ENCODE measurements around the gene PLCL2.

The PLCL2 gene

GRCh38 chr3:17052363-17052762, 167.6 kb downstream of the PLCL2 start:
- no peaks in the 10 kb centered on the region for H3K27me3 Mint-ChIP-seq
- no peak overlapping the region for H3K27ac Mint-ChIP-seq
- H3K9me3 Mint-ChIP-seq (ENCODE audit: low read depth): peaks cover 22% of the 10 kb centered on the region
- H3K4me1 Mint-ChIP-seq (ENCODE audit: low read depth): peaks cover 18% of the 10 kb centered on the region
- H3K4me3 Mint-ChIP-seq: no peak overlapping the region
- peaks cover 53% of the 10 kb centered on the region for H3K36me3 Mint-ChIP-seq

GRCh38 chr3:17054301-17054981, 169.7 kb downstream of the PLCL2 start:
- H3K4me1 Mint-ChIP-seq (ENCODE audit: low read depth): peaks cover 15% of the 10 kb centered on the region
- H3K36me3 Mint-ChIP-seq: peaks cover 49% of the 10 kb centered on the region
- no peak overlapping the region for H3K4me3 Mint-ChIP-seq
- no peaks in the 10 kb centered on the region for H3K27me3 Mint-ChIP-seq
- peaks cover 13% of the 10 kb centered on the region for H3K9me3 Mint-ChIP-seq (ENCODE audit: low read depth)
- H3K27ac Mint-ChIP-seq: peak overlapping the region; percentile 5

- H3K36me3 Mint-ChIP-seq: peaks cover 51% of the 10 kb centered on the region
- peak overlapping the region; percentile 11 for H3K27ac Mint-ChIP-seq
- H3K4me1 Mint-ChIP-seq (ENCODE audit: low read depth): peaks cover 15% of the 10 kb centered on the region
- H3K27me3 Mint-ChIP-seq: no peaks in the 10 kb centered on the region
- H3K9me3 Mint-ChIP-seq (ENCODE audit: low read depth): peaks cover 13% of the 10 kb centered on the region
- no peak overlapping the region for H3K4me3 Mint-ChIP-seq
Measured at GRCh38 chr3:17054982-17055343, 170.2 kb downstream of the PLCL2 start.

- H3K9me3 Mint-ChIP-seq (ENCODE audit: low read depth): peaks cover 10% of the 10 kb centered on the region
- H3K4me1 Mint-ChIP-seq (ENCODE audit: low read depth): peaks cover 15% of the 10 kb centered on the region
- no peaks in the 10 kb centered on the region for H3K27me3 Mint-ChIP-seq
- no peak overlapping the region for H3K4me3 Mint-ChIP-seq
- H3K27ac Mint-ChIP-seq: peak overlapping the region; percentile 34
- H3K36me3 Mint-ChIP-seq: peaks cover 45% of the 10 kb centered on the region
Measured at GRCh38 chr3:17055374-17056276, 170.9 kb downstream of the PLCL2 start.

GRCh38 chr3:17057321-17057720, 172.6 kb downstream of the PLCL2 start:
- peaks cover 7% of the 10 kb centered on the region for H3K9me3 Mint-ChIP-seq (ENCODE audit: low read depth)
- peaks cover 35% of the 10 kb centered on the region for H3K36me3 Mint-ChIP-seq
- no peaks in the 10 kb centered on the region for H3K27me3 Mint-ChIP-seq
- no peak overlapping the region for H3K27ac Mint-ChIP-seq
- no peak overlapping the region for H3K4me3 Mint-ChIP-seq
- H3K4me1 Mint-ChIP-seq (ENCODE audit: low read depth): peaks cover 15% of the 10 kb centered on the region

- Mint-ChIP-seq H3K36me3 (peaks cover 24% of the 10 kb centered on the region), H3K4me1 (ENCODE audit: low read depth) (peaks cover 10% of the 10 kb centered on the region), H3K9me3 (ENCODE audit: low read depth) (no peaks in the 10 kb centered on the region), H3K27me3 (no peaks in the 10 kb centered on the region), H3K27ac (no peak overlapping the region), H3K4me3 (no peak overlapping the region)
Measured at GRCh38 chr3:17059989-17060550, 175.3 kb downstream of the PLCL2 start.

GRCh38 chr3:17061005-17061404, 176.2 kb downstream of the PLCL2 start:
- Mint-ChIP-seq H3K27ac (no peak overlapping the region), H3K9me3 (ENCODE audit: low read depth) (no peaks in the 10 kb centered on the region), H3K36me3 (peaks cover 24% of the 10 kb centered on the region), H3K4me3 (no peak overlapping the region), H3K27me3 (no peaks in the 10 kb centered on the region), H3K4me1 (ENCODE audit: low read depth) (peaks cover 10% of the 10 kb centered on the region)

- H3K36me3 Mint-ChIP-seq: peaks cover 24% of the 10 kb centered on the region
Measured at GRCh38 chr3:17062736-17063135, 178.0 kb downstream of the PLCL2 start.

GRCh38 chr3:17063596-17063995, 178.8 kb downstream of the PLCL2 start:
- H3K4me3 Mint-ChIP-seq: no peak overlapping the region
- no peaks in the 10 kb centered on the region for H3K27me3 Mint-ChIP-seq
- H3K36me3 Mint-ChIP-seq: peaks cover 25% of the 10 kb centered on the region
- peaks cover 11% of the 10 kb centered on the region for H3K4me1 Mint-ChIP-seq (ENCODE audit: low read depth)
- H3K27ac Mint-ChIP-seq: peak overlapping the region; percentile 41
- no peaks in the 10 kb centered on the region for H3K9me3 Mint-ChIP-seq (ENCODE audit: low read depth)

More at GRCh38 chr3:17062736-17063135, 178.0 kb downstream of the PLCL2 start:
- Mint-ChIP-seq H3K4me1 (ENCODE audit: low read depth) (peaks cover 11% of the 10 kb centered on the region), H3K27ac (no peak overlapping the region), H3K9me3 (ENCODE audit: low read depth) (no peaks in the 10 kb centered on the region), H3K27me3 (no peaks in the 10 kb centered on the region), H3K4me3 (no peak overlapping the region)

- Mint-ChIP-seq H3K4me3 (no peak overlapping the region), H3K36me3 (peaks cover 30% of the 10 kb centered on the region), H3K27ac (peak overlapping the region; percentile 29), H3K4me1 (ENCODE audit: low read depth) (peaks cover 22% of the 10 kb centered on the region), H3K9me3 (ENCODE audit: low read depth) (no peaks in the 10 kb centered on the region), H3K27me3 (no peaks in the 10 kb centered on the region)
Measured at GRCh38 chr3:17065315-17065714, 180.6 kb downstream of the PLCL2 start.

- H3K27ac Mint-ChIP-seq: no peak overlapping the region
- no peaks in the 10 kb centered on the region for H3K9me3 Mint-ChIP-seq (ENCODE audit: low read depth)
- peaks cover 33% of the 10 kb centered on the region for H3K36me3 Mint-ChIP-seq
- H3K4me1 Mint-ChIP-seq (ENCODE audit: low read depth): peaks cover 26% of the 10 kb centered on the region
- no peaks in the 10 kb centered on the region for H3K27me3 Mint-ChIP-seq
- no peak overlapping the region for H3K4me3 Mint-ChIP-seq
Measured at GRCh38 chr3:17065881-17066280, 181.1 kb downstream of the PLCL2 start.

- H3K4me3 Mint-ChIP-seq: no peak overlapping the region
- no peaks in the 10 kb centered on the region for H3K27me3 Mint-ChIP-seq
- H3K9me3 Mint-ChIP-seq (ENCODE audit: low read depth): no peaks in the 10 kb centered on the region
- no peak overlapping the region for H3K27ac Mint-ChIP-seq
- H3K4me1 Mint-ChIP-seq (ENCODE audit: low read depth): peaks cover 40% of the 10 kb centered on the region
- H3K36me3 Mint-ChIP-seq: peaks cover 31% of the 10 kb centered on the region
Measured at GRCh38 chr3:17069754-17070153, 185.0 kb downstream of the PLCL2 start.

- Mint-ChIP-seq H3K36me3 (peaks cover 33% of the 10 kb centered on the region), H3K4me3 (no peak overlapping the region), H3K9me3 (ENCODE audit: low read depth) (no peaks in the 10 kb centered on the region), H3K27ac (no peak overlapping the region), H3K27me3 (no peaks in the 10 kb centered on the region), H3K4me1 (ENCODE audit: low read depth) (peaks cover 45% of the 10 kb centered on the region)
Measured at GRCh38 chr3:17070161-17070959, 185.6 kb downstream of the PLCL2 start.

GRCh38 chr3:17074559-17074958, 189.8 kb downstream of the PLCL2 start:
- Mint-ChIP-seq H3K4me1 (ENCODE audit: low read depth) (peaks cover 58% of the 10 kb centered on the region), H3K27me3 (no peaks in the 10 kb centered on the region), H3K4me3 (no peak overlapping the region), H3K9me3 (ENCODE audit: low read depth) (no peaks in the 10 kb centered on the region), H3K36me3 (peaks cover 39% of the 10 kb centered on the region), H3K27ac (peak overlapping the region; percentile 13)
